RWPE1 (cell line): ENCODE data around the gene GIMD1.
"Not testable (repeated sequence)": the region's sequence is repeated elsewhere in the genome, so short reads cannot be mapped to it uniquely, and the experiment has no call there.

Experiments used
- CTCF ChIA-PET: fragments of 350-600 bp; sonication (Branson Sonifier 250); formaldehyde crosslinking; extraction: SDS; loops from one replicate; lab custom pipeline; 2021; lab: Yijun Ruan, JAX
- POLR2A ChIA-PET: fragments of 400-600 bp; formaldehyde crosslinking; extraction: SDS; loops from one replicate; lab custom pipeline; 2020; ENCODE audit warnings: antibody characterized with exemption; ENCODE audit not compliant: low non-redundant PET; lab: Yijun Ruan, JAX
- DNase-seq: peaks from one replicate; pipeline ENCODE4 v3.0.0; 2012; ENCODE audit warnings: low spot score
- H3K27ac ChIP-seq: fragments of 450-650 bp; 2 replicates; pipeline ENCODE4 v1.5.1; 2017
- CTCF ChIP-seq: fragments of 450-650 bp; conservative IDR thresholded peaks from 2 replicates; pipeline ENCODE4 v1.5.1; 2017; ENCODE audit warnings: low read depth, mild to moderate bottlenecking

Gene GIMD1

GRCh38 chr4:106368678-106369077, at the start of gene GIMD1:
GIMD1 (minus strand) TSS chr4:106368778; CDS start chr4:106367435, 1,343 bp downstream.
- no peak within 1 kb of the TSS for H3K27ac ChIP-seq
- DNase-seq, result no peak
- POLR2A ChIA-PET, result no interaction called here
- CTCF ChIA-PET, result interaction anchor here (0.6 to 2.0 kb wide), 8 partner anchors 11 to 693 kb away, joined by 3 to 9 read pairs (median 4); no protein-coding TSS in a partner anchor
- TF ChIP-seq CTCF, result no peak

DNA sequence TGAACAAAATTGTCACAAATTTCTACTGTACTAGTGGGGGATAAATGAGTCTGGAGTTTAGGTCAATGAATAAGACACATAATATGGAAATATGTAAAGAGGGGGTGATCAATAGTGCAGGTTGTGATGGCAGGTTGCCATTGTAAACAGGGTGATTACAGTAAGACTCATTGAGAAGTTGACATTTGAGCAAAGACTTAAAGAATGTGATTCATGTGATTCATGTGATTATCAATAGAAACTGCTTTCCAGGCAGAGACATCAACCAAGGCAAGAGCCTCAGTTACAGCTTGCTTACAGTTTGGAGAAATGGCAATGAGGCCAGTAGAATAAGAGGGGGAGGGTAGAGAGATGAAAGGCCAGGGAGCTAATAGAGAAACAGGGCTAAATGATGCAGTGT, 45.8 kb upstream of the GIMD1 start:
- ChIA-PET POLR2A (no interaction called here), CTCF (no interaction called here)
- no peak overlapping the region for H3K27ac ChIP-seq
- TF ChIP-seq CTCF, result no peak
- DNase-seq, result no peak

DNA sequence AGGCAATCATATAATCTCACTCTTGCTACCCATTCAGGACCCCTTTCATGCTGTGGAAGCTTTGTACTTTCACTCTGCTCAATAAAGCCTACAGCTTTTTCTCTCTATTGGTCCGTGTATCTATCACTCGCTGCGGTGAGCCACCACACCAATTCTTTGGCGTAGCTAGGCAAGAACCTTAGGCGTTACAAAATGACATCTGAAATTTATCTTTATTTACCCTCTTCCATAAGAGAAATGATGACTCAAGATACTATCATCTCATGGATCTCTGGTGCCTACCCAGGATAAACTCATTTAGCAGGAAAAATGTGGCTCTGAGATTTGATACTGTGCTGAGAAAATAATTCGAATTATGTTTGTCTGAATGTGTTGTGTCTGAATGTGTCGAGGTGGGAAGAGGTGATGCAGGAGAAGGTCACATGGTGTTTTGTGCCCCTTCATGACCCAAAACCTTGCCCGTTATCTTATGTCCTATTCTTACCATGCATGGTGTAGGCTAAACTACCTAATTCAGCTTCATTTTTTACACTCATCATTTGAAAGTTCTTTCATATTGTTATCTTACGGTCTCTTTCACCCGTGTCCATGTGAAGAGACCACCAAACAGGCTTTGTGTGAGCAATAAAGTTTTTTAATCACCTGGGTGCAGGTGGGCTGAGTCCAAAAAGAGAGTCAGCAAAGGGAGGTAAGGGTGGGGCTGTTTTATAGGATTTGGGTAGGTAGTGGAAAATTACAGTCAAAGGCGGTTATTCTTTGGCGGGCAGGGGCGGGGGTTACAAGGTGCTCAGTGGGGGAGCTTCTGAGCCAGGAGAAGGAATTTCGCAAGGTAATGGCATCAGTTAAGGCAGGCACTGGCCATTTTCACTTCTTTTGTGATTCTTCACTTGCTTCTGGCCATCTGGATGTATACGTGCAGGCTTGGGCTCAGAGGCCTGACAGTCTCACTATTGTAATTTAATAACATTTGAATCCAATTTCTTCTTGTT, 41.6 kb upstream of the GIMD1 start:
- ChIA-PET POLR2A (no interaction called here), CTCF (interaction anchor here (0.6 kb wide), 1 partner anchor 46 kb away, joined by 3 read pairs; no protein-coding TSS in a partner anchor)
- no peak for DNase-seq
- H3K27ac ChIP-seq, result no peak overlapping the region
- TF ChIP-seq CTCF, result no peak

GRCh38 chr4:106408004-106408403, 39.4 kb upstream of the GIMD1 start:
- DNase-seq, H3K27ac ChIP-seq, CTCF ChIA-PET, POLR2A ChIA-PET: not testable (repeated sequence)

DNA sequence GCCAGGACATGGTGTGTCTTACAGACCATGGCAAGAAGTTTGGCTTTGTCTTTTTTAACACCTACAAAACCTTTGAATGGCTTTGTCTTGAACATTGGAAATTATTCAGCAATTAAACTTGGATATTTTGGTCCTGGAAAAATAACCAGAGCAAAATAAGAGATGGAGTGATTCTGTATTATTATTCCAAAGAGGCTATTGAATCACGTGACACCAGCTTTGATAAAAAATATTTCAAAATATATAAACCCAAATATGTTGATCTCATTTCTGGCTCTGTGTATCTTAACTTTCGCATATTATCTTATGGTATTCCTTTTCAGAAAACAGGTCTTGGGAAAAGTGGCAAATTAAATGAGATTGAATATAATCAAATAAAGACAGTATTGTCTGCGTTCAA, 32.6 kb upstream of the GIMD1 start:
- H3K27ac ChIP-seq, result no peak overlapping the region
- ChIA-PET POLR2A (no interaction called here), CTCF (no interaction called here)
- no peak for TF ChIP-seq CTCF
- no peak for DNase-seq

DNA sequence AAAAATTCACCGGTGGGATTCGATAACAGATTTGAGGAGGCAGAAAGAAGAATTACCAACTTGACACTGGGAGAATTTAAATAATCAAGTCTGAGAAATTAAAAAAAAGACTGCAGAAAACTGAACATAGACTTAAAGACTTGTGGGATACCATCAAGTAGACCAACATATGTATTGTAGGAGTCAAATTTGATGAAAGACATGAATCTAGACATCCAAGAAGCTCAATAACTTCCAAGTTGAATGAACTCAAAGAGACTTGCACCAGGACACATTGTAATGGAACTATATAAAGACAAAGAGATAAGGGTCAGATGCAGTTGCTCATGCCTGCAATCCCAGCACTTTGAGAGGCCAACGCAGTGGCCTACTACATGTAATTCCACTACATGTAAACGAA, 30.3 kb upstream of the GIMD1 start:
- DNase-seq, POLR2A ChIA-PET, H3K27ac ChIP-seq, CTCF ChIA-PET: not testable (repeated sequence)

GRCh38 chr4:106395582-106395981, 27.0 kb upstream of the GIMD1 start:
- TF ChIP-seq CTCF, result no peak
- H3K27ac ChIP-seq, result no peak overlapping the region
- DNase-seq, result no peak
- ChIA-PET CTCF (no interaction called here), POLR2A (no interaction called here)
